Neural cell (in vitro differentiated cells): Measurements from ENCODE around the gene MEGF9.

Source experiments
- MXI1 ChIP-seq: fragments of 450-650 bp; conservative IDR thresholded peaks from 2 replicates; pipeline ENCODE4 v1.6.1; 2014; ENCODE audit warnings: antibody characterized with exemption, mild to moderate bottlenecking; ENCODE audit not compliant: poor library complexity, severe bottlenecking
- POLR2AphosphoS5 ChIP-seq: IDR thresholded peaks from 2 replicates; pipeline ENCODE4 v1.6.1; 2012
- TF ChIP-seq, protein P1 (sequence below): fragments of 450-650 bp; IDR thresholded peaks from 2 replicates; pipeline ENCODE4 v1.5.1; 2014; ENCODE audit warnings: antibody characterized with exemption, mild to moderate bottlenecking, moderate library complexity; ENCODE audit not compliant: poor library complexity, severe bottlenecking
- TF ChIP-seq, protein P2 (sequence below): IDR thresholded peaks from 2 replicates; pipeline ENCODE4 v1.6.1; 2012; ENCODE audit warnings: borderline replicate concordance

DNA sequence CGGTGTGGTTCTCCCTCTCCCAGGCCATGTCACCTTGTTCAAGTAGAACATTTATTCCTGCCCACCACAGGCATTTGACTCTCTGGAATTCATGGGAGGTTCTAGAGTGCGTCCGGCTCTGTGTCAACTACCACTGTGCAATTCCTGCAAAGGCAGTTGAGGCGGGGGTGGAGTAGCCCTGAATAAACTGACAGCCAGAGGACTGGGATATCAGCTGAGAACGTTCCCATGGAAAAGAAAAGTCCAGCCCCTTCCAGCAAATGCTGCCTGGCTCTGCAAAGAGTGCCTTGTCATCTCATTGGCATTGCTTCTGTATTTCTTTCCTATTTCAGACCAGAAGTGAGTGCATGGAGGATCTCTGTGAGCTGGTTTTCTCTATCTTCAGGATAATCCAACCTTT is 18.9 kb upstream of the MEGF9 start:
- TF ChIP-seq MXI1 (no peak), POLR2AphosphoS5 (no peak)
- TF ChIP-seq, protein P1, sequence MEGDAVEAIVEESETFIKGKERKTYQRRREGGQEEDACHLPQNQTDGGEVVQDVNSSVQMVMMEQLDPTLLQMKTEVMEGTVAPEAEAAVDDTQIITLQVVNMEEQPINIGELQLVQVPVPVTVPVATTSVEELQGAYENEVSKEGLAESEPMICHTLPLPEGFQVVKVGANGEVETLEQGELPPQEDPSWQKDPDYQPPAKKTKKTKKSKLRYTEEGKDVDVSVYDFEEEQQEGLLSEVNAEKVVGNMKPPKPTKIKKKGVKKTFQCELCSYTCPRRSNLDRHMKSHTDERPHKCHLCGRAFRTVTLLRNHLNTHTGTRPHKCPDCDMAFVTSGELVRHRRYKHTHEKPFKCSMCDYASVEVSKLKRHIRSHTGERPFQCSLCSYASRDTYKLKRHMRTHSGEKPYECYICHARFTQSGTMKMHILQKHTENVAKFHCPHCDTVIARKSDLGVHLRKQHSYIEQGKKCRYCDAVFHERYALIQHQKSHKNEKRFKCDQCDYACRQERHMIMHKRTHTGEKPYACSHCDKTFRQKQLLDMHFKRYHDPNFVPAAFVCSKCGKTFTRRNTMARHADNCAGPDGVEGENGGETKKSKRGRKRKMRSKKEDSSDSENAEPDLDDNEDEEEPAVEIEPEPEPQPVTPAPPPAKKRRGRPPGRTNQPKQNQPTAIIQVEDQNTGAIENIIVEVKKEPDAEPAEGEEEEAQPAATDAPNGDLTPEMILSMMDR, result no peak
- TF ChIP-seq, protein P2, sequence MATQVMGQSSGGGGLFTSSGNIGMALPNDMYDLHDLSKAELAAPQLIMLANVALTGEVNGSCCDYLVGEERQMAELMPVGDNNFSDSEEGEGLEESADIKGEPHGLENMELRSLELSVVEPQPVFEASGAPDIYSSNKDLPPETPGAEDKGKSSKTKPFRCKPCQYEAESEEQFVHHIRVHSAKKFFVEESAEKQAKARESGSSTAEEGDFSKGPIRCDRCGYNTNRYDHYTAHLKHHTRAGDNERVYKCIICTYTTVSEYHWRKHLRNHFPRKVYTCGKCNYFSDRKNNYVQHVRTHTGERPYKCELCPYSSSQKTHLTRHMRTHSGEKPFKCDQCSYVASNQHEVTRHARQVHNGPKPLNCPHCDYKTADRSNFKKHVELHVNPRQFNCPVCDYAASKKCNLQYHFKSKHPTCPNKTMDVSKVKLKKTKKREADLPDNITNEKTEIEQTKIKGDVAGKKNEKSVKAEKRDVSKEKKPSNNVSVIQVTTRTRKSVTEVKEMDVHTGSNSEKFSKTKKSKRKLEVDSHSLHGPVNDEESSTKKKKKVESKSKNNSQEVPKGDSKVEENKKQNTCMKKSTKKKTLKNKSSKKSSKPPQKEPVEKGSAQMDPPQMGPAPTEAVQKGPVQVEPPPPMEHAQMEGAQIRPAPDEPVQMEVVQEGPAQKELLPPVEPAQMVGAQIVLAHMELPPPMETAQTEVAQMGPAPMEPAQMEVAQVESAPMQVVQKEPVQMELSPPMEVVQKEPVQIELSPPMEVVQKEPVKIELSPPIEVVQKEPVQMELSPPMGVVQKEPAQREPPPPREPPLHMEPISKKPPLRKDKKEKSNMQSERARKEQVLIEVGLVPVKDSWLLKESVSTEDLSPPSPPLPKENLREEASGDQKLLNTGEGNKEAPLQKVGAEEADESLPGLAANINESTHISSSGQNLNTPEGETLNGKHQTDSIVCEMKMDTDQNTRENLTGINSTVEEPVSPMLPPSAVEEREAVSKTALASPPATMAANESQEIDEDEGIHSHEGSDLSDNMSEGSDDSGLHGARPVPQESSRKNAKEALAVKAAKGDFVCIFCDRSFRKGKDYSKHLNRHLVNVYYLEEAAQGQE, result no peak
